ENCODE results near the gene SH3GLB2.
"Not testable (repeated sequence)": the region's sequence is repeated elsewhere in the genome, so short reads cannot be mapped to it uniquely, and the experiment has no call there.

The SH3GLB2 gene

DNA sequence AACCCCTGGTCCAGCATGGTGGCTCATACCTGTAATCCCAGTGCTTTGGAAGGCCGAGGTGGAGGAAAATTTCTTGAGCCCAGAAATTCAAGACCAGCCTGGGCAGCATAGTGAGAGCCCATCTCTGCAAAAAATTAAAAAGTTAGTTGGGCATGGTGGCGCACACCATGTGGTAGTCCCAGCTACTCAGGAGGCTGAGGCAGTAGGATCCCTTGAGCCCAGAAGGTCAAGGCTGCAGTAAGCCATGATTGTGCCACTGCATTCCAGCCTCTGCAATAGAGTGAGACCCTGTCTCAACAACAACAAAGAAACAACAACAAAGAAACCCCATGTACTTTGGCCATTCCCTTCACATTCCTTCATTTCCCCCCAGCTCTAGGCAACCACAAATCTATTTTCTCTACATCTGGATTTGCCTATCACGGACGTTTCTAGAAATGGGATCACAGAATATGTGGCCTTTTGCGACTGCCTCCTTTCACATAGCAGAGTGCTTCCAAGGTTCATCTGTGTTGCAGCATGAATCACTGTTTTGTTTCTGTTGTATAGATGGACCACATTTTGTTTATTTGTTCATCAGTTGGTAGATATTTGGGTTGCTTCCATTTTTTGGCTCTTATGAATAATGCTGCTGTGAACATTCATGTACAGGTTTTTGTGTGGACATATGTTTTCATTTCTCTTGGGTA, 26.2 kb upstream of the SH3GLB2 start:
- DNase-seq (ENCODE audit: low read depth in 2 of 2), result no peak

DNA sequence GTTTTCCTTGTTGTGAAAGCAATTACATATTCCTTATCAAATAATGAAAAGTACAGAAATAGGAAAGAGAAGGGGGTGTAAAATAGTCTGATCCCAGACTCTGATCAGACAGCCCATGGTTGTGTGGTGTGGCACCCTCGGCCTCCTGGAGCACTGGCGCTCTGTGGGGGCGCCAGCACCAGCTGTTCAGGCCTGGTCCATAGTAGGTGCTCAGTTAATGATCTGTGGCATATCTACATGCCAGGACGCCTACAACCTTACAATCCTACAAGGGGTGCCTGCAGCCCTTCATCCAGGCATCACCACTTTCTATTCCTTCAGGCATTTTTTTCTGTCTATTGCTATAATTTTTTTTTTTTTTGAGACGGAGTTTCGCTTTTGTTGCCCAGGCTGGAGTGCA, 24.9 kb upstream of the SH3GLB2 start:
- no peak for DNase-seq (ENCODE audit: low read depth in 2 of 2)

DNA sequence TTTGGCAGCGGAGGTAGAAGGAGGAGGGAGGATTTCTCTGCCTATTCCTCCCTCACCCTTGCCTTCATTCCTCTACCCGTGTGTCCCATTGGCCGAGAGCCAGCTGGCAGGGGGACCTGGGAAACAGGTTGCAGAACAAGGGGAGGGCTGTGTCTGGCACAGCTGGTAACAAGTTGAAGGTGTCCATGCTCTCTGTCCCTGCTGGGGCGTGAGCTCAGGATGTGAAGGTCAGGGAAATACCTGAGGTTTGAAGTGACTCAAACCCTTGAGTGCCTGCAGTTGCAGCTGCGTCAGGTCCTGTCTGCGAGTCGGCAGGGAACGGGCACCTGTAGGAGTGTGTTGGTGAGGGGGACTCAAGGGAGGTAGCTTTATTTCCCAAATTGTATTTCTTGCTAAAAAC, 24.5 kb upstream of the SH3GLB2 start:
- DNase-seq (ENCODE audit: low read depth in 2 of 2), result no peak

DNA sequence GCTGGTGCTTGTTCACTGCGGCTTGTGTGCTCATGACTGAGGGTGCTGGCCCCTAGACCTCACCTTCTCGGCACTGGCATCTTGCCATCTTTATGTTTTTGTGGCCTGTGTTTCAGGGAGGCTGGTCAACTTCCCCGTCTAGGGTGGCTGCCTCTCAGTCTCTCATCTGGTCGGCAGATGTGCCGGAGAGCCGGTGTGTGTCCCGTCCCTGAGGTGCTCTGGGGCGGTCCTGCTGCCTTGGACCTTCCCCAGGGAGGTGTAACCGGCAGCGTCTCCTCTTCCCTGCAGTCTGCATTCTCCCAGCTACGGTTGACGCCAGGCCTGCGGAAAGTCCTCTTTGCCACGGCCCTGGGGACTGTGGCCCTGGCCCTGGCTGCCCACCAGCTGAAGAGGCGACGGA, 13.9 kb upstream of the SH3GLB2 start:
- DNase-seq (ENCODE audit: low read depth in 2 of 2), result no peak

DNA sequence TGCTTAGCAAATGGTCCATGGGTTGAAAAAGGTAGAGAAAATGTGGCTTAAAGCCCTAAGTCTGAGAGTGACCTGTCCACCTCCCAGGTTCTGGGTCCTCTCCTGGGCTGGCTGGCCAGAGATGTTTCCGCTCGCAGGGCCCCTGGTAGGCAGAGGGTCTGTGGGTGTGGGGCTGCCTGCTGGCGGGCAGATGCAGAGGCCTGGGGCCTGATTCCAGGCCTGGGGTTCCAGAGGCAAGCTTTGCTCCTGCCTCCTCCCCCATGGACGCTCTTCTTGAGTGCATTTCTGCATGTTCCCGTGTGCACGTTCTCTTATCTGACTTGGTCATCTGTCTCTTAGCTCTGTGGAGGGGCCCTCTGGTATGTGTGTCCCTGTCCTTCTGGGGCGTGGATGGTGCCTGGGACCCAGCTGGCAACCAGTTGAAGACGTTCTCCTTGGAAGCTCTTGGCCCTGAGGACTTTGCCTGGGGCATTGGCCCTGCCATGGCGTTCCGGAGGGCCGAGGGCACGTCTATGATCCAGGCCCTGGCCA, 12.0 kb upstream of the SH3GLB2 start:
- DNase-seq (ENCODE audit: low read depth in 2 of 2), result no peak

DNA sequence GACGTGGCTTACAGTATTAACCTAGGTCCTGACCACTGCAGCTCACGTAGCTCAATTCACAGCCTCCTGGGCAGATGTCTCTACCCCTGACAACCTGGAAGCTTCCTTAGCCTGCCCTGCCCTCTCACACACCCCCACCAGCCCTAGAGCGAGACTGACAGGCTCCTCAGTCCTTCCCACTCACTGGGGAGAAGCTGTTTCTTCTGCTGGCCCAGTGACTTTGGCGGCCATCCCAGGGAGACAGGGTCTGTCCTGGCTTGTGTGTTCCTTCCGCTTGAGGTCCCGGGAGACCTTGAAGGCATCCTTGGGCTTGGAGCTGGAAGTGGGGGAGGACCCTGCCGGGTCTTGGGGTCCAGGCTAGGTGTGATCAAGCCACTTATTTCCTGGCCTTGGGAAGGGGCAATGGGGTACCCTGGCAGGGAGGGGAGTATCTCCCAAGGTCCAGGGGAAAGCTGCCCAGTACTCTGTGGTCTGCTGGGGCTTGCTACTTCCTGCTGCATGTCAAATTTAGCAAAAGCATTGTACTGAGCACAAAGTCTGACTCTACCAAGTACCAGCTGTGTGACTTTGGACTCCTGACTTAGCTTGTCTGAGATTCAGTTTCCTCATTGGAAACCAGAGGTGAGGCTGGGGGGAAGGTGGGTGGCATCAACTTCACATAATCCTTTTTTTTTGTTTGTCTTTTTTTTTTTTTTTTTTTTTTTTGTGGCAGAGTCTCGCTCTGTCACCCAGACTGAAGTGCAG, 10.2 kb upstream of the SH3GLB2 start:
- no peak for DNase-seq (ENCODE audit: low read depth in 2 of 2)

DNA sequence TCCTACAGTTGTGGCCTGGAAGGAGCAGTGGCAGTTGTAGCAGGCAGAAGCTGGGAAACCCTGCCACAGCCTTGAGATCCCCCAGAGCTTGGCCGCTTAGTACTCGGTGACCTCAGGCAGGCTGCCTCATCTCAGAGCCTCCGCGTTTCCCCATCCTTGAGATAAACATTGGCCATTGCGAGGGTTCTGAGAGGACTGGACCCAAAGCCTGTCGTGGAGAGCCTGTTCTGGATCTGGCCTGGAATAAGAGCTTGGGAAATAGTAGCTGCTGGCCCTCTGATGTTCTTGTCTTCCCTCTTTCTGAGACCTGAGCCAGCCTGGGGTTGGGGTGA, 9.6 kb upstream of the SH3GLB2 start:
- no peak for DNase-seq (ENCODE audit: low read depth in 2 of 2)

DNA sequence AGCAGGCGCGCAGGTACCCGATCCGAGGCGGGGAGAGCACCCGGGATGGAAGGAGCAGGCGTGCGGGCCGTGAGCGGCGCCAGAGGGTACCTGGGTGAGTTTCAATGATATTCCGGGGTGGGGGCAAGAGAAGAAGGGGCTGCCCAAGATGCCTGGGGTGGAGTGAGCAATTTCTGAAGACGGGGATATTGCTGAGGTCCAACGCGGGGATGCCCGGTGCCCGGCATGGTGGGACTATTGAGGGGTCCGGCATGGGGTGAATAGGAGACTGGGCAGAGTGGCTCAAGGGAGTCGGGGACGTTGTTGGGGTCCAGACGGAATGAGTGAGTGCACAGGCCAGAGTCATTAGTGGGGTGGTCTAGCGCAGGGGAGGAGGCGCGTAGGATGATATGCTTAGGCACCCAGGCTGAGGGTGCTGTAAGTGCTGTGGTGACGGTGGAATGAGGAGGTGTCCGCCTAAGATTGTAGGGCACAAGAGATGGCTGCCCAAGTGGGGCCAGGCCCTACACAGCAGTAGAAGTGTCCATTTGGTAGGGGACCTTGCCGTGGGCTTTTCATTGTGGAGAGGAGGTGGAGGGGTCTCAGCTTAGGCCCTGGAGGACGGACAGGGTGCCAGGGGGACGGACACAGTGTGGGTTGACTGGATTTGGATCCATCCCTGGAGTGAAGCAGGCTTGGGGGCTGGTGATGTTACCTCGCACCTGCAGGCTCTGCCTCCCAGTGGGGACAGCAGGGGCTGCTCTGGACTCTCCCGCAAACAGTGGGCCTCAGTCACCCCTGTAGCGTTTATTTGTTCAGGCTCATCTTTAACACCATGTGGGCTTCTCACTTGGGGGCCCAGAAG, 9.0 kb upstream of the SH3GLB2 start:
- DNase-seq (ENCODE audit: low read depth in 2 of 2), result no peak

DNA sequence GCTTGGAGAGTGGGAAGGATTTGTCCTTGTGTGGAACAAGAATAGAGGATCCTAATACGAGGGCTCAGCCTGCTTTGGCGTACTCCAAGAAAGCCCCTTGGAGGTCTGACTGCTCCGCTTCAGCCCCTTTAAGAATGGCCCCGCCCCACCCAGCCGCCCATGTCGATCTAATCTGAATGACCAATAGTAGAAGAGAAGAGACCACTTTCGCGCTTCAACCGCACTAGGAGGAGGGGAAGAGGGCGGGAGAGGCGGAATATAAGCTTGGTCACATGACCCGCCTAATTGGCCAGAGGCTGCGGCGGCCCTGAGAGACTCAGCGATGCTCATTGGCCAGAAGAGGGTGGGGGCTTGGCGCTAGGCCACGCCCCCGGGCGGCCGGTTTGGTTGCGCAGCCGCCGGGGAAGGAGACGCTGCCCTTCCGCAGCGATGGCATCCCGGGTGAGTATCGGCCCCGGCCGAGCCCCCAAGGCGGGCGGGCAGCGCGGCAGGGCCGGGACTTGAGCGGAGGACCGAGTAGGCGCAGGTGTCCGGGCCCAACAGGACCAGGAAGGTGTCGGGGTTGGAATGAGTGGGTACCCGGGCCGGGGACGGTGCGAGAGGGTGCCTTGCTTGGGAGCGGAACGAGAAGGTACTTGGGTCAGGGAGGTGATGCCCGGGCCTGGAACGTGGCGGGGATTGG, 8.3 kb upstream of the SH3GLB2 start, which contains the start of gene MIGA2:
Gene MIGA2, plus strand, starts transcription at position 386 of the 682 bp plus-strand sequence. CDS start 3,969 bp downstream, outside the sequence.
- DNase-seq (ENCODE audit: low read depth in 2 of 2), result peak; percentile 86 to 90

DNA sequence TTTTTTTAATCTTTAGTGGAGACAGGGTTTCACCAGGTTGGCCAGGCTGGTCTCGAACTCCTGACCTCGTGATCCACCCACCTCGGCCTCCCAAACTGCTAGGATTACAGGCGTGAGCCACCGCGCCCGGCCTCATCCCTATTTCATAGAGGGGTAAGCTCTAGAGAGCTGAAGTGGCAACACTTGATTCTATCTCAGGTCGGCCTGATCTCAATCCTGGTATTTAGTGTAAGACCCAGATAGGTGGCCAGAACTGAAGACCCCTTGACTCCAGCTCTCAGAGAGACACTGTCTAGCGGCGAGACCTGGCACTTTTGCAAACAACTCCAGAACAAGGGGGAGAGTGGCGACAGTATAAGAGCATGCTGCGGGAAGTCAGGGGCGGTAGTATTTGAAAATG, 7.7 kb upstream of the SH3GLB2 start:
- DNase-seq (ENCODE audit: low read depth in 2 of 2), result not testable (repeated sequence)

DNA sequence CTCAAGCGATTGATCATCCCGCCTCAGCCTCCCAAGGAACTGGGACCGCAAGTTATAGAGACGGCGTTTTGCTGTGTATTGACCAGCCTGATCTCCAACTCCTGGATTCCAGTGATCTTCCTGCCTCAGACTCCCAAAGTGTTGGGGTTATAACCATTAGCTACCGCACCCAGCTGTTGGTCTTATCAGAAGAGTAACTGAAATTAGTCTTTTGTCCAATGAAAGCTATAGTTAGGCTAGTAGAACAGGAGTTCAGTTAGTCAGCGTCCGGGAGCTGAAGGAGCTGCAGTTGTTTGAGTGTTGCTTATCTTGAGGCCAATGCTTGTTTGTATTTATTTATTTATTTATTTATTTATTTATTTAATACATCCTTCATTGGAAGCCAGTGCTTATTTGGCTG, 5.1 kb upstream of the SH3GLB2 start:
- no peak for DNase-seq (ENCODE audit: low read depth in 2 of 2)

DNA sequence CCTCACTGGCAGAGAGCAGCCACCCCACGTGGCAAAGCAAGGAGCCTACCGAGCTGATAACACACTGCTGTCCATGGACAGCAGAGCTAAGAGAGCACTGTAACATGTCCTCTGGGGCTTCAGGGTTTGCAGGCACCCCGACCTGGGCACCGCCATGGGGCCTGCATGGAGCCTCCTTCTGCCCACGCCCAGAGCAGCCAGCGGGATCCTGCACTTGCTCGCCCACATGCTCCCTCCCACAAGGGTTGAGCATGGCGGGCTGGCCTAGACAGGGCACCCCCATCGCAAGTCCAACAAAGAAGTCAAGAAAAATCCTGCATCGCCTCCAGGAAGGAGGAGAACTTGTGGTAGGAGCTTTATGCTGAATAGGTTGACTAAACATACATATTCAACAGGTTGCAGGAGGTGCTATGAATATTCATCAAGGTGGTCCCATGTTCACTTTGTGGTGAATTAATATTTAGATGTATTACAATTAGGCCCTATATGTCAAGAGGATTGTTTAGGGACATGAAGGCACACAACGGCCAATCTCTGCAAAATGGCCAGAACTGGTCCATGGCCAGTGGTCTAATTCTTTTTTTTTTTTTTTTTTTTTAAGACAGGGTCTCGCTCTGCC, 4.5 kb upstream of the SH3GLB2 start:
- DNase-seq (ENCODE audit: low read depth in 2 of 2), result no peak

DNA sequence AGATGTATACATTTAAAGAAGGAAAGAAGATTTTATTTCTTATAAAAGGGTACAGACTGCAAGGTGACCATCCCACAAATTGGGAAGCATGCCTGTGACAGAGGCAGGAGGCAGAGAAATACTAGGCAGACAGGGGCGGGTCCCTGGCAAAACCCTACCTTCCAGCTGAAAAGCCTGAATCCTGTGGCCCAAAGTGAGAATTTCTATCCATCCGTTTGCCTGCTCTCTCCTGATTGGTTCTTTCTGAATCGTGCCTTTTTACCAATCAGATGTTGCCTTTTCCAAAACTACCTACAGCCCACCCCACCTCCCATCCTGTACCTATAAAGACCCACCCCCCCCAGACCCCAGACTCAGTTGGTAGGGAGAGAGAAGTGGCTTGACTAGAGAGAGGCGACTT, 3.4 kb upstream of the SH3GLB2 start:
- no peak for DNase-seq (ENCODE audit: low read depth in 2 of 2)

DNA sequence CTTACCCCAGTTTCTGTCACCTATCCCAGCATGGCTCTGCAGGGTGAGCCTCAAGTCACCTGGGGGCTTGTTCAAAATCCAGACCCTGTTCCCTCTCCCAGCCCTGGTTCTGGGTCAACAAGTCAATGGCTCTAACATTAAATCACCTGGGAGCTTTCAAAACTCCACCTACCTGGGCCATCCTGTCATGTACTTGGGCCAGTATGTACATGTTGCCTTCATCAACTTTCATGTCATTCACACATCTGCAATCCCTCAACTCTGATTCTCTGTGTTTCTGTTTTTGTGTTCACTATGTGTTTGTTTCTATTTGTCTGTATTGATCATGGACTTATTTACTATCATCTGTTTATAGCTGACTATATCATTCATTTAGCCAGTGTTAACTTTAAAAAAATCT, 2.1 kb upstream of the SH3GLB2 start:
- DNase-seq (ENCODE audit: low read depth in 2 of 2), result no peak

DNA sequence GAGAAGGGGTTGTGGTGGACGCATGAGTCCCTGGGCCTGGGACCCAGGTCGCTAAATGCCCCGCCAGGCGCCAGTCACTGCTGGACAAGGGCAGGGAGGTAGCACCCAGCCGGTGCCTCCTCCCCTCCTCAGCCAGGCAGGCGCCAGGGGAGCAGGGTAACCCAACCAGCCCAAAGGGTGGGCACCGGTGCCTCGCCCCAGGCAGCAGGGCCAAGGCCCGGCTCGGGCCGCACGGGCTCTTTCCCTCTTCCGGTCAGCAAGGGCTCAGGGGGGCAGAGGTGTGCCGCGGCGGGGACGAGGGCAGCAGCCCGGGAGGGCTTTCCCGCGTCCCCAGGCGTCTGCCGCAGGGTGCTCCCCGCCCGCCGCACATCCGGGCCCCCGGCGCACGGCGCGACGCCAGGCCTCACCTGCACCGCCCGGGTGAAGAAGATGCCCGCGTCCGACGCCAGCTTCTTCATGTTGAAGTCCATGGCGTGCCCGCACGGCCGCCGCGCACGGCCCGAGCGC, 393 bp downstream of the SH3GLB2 start:
- peak; percentile 45 to 47 for DNase-seq (ENCODE audit: low read depth in 2 of 2)

DNA sequence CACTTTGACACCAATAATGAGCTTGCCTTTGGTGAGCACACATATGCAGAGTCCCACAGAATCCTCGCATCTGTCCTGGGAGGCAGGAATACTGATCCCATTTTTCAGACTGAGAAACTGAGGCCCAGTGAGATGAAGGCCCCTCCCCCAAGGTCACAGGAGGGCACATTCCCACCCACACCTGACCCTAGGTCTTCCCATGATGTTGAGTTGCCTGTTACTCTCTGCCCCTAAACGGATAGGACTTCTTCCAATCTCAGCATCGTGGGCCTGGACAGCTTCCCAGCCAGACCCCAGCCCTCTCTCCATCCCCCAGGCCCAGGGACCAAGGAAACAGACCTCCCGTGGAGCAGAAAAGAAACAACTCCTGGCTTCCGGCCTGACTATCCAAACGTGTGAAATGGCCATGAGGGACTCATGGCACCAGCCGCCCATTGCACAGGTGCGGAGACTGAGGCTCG, 877 bp downstream of the SH3GLB2 start:
- DNase-seq (ENCODE audit: low read depth in 2 of 2), result no peak

DNA sequence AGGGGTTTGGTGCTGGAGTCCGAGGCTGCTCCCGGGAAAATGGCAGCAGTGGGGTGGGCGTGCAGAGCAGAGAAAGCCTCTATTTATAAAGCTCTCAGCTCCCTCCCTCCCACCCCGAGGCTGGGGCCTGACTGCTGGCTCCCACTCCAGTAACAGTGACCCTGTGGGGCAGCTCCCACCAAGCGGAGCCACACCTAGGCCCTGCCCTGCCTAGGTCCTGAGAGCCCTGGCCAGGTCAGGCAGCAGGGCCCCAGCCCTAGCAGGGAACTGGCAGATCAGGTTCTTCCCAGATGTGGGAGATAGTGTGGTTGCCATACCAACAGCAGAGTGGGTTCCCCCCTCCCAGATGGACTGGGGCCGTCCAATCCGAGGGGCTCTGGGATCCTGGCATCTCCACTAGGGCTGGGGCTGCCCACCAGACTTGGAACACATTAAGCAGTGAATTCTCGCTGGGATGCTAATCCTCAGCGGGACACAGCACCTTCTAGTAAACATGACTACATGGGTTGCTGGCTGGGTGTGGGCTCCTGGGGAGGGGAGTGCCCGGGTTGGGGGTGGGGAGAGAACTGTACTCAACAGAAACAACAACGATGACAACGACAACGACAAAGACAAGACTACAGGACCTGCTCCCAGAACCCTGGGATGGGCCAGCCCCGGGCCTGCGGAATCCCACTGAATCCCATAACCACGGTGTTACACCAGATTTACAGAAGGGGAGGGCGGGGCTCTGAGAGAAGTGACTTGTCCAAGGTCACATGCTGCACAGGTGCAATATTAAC, 1.5 kb downstream of the SH3GLB2 start:
- DNase-seq (ENCODE audit: low read depth in 2 of 2), result no peak

DNA sequence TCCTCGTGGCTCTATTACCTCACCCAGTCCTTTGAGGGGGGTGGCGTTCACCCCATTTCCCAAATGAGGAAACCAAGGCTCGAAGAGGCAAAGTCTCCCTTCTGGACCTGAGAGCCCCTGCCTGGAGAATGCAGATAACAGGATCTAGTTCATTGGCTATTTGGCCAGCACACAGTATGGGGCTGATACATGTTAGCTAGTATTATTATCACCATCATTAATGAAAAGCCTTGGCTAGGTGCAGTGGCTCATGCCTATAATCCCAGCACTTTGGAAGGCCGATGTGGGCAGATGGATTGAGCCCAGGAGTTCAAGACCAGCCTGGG, 4.3 kb downstream of the SH3GLB2 start:
- DNase-seq (ENCODE audit: low read depth in 2 of 2), result no peak

DNA sequence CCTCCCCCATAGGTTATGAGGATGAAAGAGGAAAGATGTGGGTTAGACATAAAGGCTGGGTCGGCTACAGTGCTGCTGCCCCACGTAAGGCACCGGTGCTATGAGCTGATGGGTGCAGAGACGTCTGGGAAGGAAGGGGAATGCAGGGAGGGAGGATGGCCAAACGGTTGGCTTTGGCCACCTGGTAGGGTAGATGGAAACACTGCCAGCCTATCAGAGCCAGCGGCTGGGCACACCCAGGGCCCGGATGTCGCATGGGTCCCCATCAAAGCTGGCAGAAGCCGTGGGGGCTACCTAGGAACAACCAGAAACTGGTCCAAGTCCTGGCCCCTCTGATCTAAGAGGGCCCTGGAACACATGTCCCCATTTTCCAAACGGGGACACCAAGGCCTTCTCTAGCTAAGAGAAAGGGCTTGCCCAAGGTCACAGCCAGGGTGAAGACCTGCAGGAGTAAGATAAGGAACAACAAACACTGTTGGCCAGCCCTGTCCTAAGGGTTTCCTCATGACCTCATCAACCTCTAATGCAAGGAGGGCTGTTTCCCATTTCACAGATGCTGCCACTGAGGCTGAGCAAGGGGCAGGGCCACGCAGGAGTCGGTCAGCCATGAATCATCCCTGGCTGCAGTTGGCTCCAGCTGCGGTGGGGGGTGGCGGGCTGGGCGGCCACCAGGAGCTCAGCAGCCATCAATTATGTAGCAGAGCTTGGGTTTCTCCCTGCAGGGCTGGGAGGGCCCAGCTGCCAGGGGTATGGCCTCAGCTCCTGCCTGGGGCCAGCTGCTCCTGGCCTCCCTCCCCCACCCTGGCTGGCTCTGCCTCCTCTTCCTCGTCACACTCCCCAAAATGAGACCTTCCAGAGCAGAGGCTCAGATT, 4.9 kb downstream of the SH3GLB2 start:
- DNase-seq (ENCODE audit: low read depth in 2 of 2), result no peak

Data from stimulated activated CD8-positive, alpha-beta memory T cell treated with anti-CD3 and anti-CD28 coated beads, Interleukin-2, amount 100 ng/mL, for 48 hours (primary cell).